ENCODE measurements around the gene POLR2A.

- TF ChIP-seq EZH2 (IDR thresholded peaks at IDR 0.05; ENCODE audit: insufficient read depth, poor library complexity, severe bottlenecking) (no peak), EZH2phosphoT487 (IDR thresholded peaks at IDR 0.05; ENCODE audit: insufficient read depth, low read depth) (no peak)
These were observed 782 bp downstream of the POLR2A start for GRCh38 chr17:7484919-7485377.
